ENCODE results near the gene SFSWAP. TPM values are rescaled to one million over a fixed set of nuclear protein-coding genes. Genes with fewer than 3 reads are reported as not detected.

Gene SFSWAP
- total RNA-seq, 1 experiment from 2014 or later = 76.3 TPM

DNA sequence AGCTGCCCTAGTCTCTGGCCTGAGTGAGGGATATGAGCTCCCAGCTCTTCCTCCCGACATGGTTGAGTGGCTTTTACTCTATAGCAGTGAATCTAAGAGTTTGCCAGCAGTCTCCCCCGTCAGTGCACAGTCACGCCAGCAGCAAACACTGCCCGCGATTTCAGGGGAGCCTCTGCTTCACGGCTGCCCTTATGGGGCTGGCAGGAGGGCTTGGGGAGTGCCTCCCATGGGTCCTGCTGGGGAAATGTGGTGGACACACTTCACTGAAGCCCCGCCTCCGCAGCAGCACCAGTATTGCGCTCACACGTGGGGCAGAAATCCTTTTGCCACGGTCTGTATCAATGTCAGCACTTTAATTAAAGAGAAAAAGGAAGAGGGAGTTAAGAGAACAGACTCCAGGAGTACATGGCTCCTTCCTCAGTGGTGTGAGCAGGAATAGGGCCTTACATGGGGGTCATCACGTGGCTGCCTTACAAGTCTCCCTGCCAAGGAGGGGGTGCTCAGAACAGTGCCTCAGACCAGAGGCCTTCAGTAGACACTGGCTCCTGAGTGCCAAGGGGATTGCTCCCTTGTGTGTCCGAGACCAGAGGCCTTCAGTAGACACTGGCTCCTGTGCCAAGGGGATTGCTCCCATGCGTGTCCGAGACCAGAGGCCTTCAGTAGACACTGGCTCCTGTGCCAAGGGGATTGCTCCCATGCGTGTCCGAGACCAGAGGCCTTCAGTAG, 55.7 kb downstream of the SFSWAP start:
- DNase-seq (ENCODE audit: low spot score) (no peak), ATAC-seq (no peak)
- ChIA-PET POLR2A (no interaction called here), CTCF (interaction anchor here (2.7 kb wide), 1 partner anchor 11 kb away, joined by 14 read pairs; no protein-coding TSS in a partner anchor)
- H3K27me3 Mint-ChIP-seq (ENCODE audit: low read depth) = no peaks in the 10 kb centered on the region
- no peaks in the 10 kb centered on the region for H3K9me3 Mint-ChIP-seq
- H3K36me3 Mint-ChIP-seq = peaks cover 70% of the 10 kb centered on the region
- peaks cover 9% of the 10 kb centered on the region for H3K4me1 Mint-ChIP-seq
- TF ChIP-seq ZNF138 (CRISPR knock-in tag; conservative IDR thresholded peaks at IDR 0.05) (no peak), IRF2 (CRISPR knock-in tag; IDR thresholded peaks at IDR 0.05; ENCODE audit: borderline replicate concordance, low read depth) (no peak), ZNF416 (CRISPR knock-in tag; IDR thresholded peaks at IDR 0.05) (no peak), ZNF219 (CRISPR knock-in tag; IDR thresholded peaks at IDR 0.05; ENCODE audit: borderline replicate concordance) (no peak), HMGA2 (CRISPR knock-in tag; IDR thresholded peaks at IDR 0.05) (no peak), OVOL2 (CRISPR knock-in tag; IDR thresholded peaks at IDR 0.05; ENCODE audit: borderline replicate concordance) (no peak), ZNF396 (CRISPR knock-in tag; IDR thresholded peaks at IDR 0.05; ENCODE audit: borderline replicate concordance) (no peak), NFATC4 (CRISPR knock-in tag; IDR thresholded peaks at IDR 0.05) (no peak), NR2C2 (CRISPR knock-in tag; IDR thresholded peaks at IDR 0.05) (no peak)
- TF ChIP-seq, protein P1, sequence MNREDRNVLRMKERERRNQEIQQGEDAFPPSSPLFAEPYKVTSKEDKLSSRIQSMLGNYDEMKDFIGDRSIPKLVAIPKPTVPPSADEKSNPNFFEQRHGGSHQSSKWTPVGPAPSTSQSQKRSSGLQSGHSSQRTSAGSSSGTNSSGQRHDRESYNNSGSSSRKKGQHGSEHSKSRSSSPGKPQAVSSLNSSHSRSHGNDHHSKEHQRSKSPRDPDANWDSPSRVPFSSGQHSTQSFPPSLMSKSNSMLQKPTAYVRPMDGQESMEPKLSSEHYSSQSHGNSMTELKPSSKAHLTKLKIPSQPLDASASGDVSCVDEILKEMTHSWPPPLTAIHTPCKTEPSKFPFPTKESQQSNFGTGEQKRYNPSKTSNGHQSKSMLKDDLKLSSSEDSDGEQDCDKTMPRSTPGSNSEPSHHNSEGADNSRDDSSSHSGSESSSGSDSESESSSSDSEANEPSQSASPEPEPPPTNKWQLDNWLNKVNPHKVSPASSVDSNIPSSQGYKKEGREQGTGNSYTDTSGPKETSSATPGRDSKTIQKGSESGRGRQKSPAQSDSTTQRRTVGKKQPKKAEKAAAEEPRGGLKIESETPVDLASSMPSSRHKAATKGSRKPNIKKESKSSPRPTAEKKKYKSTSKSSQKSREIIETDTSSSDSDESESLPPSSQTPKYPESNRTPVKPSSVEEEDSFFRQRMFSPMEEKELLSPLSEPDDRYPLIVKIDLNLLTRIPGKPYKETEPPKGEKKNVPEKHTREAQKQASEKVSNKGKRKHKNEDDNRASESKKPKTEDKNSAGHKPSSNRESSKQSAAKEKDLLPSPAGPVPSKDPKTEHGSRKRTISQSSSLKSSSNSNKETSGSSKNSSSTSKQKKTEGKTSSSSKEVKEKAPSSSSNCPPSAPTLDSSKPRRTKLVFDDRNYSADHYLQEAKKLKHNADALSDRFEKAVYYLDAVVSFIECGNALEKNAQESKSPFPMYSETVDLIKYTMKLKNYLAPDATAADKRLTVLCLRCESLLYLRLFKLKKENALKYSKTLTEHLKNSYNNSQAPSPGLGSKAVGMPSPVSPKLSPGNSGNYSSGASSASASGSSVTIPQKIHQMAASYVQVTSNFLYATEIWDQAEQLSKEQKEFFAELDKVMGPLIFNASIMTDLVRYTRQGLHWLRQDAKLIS (CRISPR knock-in tag; IDR thresholded peaks at IDR 0.05; ENCODE audit: borderline replicate concordance) = no peak
- TF ChIP-seq, protein P2, sequence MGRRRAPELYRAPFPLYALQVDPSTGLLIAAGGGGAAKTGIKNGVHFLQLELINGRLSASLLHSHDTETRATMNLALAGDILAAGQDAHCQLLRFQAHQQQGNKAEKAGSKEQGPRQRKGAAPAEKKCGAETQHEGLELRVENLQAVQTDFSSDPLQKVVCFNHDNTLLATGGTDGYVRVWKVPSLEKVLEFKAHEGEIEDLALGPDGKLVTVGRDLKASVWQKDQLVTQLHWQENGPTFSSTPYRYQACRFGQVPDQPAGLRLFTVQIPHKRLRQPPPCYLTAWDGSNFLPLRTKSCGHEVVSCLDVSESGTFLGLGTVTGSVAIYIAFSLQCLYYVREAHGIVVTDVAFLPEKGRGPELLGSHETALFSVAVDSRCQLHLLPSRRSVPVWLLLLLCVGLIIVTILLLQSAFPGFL (CRISPR knock-in tag; IDR thresholded peaks at IDR 0.05; ENCODE audit: borderline replicate concordance) = no peak
- TF ChIP-seq, protein P3, sequence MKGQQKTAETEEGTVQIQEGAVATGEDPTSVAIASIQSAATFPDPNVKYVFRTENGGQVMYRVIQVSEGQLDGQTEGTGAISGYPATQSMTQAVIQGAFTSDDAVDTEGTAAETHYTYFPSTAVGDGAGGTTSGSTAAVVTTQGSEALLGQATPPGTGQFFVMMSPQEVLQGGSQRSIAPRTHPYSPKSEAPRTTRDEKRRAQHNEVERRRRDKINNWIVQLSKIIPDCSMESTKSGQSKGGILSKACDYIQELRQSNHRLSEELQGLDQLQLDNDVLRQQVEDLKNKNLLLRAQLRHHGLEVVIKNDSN (CRISPR knock-in tag; IDR thresholded peaks at IDR 0.05) = no peak
- TF ChIP-seq, protein P4, sequence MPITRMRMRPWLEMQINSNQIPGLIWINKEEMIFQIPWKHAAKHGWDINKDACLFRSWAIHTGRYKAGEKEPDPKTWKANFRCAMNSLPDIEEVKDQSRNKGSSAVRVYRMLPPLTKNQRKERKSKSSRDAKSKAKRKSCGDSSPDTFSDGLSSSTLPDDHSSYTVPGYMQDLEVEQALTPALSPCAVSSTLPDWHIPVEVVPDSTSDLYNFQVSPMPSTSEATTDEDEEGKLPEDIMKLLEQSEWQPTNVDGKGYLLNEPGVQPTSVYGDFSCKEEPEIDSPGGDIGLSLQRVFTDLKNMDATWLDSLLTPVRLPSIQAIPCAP (CRISPR knock-in tag; IDR thresholded peaks at IDR 0.05) = no peak
- TF ChIP-seq, protein P5, sequence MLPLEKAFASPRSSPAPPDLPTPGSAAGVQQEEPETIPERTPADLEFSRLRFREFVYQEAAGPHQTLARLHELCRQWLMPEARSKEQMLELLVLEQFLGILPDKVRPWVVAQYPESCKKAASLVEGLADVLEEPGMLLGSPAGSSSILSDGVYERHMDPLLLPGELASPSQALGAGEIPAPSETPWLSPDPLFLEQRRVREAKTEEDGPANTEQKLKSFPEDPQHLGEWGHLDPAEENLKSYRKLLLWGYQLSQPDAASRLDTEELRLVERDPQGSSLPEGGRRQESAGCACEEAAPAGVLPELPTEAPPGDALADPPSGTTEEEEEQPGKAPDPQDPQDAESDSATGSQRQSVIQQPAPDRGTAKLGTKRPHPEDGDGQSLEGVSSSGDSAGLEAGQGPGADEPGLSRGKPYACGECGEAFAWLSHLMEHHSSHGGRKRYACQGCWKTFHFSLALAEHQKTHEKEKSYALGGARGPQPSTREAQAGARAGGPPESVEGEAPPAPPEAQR (CRISPR knock-in tag; IDR thresholded peaks at IDR 0.05) = no peak
- H3K4me3 Mint-ChIP-seq = no peak overlapping the region
- no peak overlapping the region; the same call in 1 of the 2 replicates for H3K27ac Mint-ChIP-seq

DNA sequence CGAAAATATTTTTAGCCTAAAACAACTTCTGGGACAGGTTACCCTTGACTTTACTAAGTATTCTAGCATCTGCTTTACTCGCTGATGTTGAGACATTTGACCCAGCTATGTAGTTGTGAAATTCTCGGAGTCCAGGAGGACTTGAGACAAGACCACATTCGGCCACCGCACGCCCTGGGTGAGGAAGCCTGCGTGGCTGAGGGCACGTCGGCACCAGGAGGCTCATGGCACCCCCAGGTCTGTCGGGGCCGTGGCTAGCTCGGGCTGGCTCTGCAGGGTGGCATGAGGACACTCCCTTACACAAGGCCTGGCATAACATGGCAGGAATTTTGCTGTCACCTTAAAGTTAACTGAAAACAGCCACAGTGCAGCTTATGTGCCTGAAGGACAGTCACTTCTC, 59.2 kb downstream of the SFSWAP start:
- ChIA-PET POLR2A (no interaction called here), CTCF (no interaction called here)
- Mint-ChIP-seq H3K27me3 (ENCODE audit: low read depth) (no peaks in the 10 kb centered on the region), H3K36me3 (peaks cover 53% of the 10 kb centered on the region), H3K27ac (no peak overlapping the region; the same call in 1 of the 2 replicates), H3K4me1 (peaks cover 43% of the 10 kb centered on the region), H3K4me3 (no peak overlapping the region), H3K9me3 (no peaks in the 10 kb centered on the region)
- DNase-seq (ENCODE audit: low spot score) = no peak
- ATAC-seq = no peak
- TF ChIP-seq ZNF317 (CRISPR knock-in tag; IDR thresholded peaks at IDR 0.05; ENCODE audit: borderline replicate concordance, low read depth) (no peak), SP1 (CRISPR knock-in tag; conservative IDR thresholded peaks at IDR 0.05) (no peak), RORB (CRISPR knock-in tag; IDR thresholded peaks at IDR 0.05) (no peak)
- TF ChIP-seq, protein P6, sequence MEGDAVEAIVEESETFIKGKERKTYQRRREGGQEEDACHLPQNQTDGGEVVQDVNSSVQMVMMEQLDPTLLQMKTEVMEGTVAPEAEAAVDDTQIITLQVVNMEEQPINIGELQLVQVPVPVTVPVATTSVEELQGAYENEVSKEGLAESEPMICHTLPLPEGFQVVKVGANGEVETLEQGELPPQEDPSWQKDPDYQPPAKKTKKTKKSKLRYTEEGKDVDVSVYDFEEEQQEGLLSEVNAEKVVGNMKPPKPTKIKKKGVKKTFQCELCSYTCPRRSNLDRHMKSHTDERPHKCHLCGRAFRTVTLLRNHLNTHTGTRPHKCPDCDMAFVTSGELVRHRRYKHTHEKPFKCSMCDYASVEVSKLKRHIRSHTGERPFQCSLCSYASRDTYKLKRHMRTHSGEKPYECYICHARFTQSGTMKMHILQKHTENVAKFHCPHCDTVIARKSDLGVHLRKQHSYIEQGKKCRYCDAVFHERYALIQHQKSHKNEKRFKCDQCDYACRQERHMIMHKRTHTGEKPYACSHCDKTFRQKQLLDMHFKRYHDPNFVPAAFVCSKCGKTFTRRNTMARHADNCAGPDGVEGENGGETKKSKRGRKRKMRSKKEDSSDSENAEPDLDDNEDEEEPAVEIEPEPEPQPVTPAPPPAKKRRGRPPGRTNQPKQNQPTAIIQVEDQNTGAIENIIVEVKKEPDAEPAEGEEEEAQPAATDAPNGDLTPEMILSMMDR (IDR thresholded peaks at IDR 0.05) = no peak
- TF ChIP-seq, protein P7, sequence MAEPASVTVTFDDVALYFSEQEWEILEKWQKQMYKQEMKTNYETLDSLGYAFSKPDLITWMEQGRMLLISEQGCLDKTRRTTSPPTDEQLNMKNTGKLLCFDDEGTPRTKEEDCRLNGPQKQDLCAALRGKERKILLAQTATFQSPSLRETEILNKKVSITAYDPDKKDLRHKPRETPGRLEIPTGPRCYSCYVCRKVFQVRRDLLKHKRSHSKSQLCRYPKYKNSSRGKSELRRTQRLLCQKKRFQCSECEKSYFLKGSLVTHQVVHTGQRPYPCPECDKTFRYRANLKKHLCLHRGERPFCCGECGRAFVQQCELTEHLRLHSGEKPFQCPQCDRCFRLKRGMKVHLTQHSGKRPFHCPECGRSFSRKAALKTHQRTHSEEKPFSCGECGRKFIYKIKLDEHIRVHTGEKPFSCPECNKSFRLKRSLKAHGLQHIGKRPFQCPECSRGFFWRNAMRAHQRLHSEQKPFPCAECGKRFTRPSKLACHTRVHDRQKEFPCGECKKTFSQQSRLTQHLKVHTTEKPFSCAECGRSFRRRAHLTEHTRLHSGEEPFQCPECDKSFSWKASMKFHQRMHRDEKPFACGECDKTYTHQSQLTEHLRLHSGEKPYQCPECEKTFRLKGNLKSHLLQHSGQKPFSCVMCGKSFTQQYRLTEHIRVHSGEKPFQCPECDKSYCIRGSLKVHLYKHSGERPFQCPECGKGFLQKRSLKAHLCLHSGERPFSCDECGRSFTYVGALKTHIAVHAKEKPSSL (CRISPR knock-in tag; conservative IDR thresholded peaks at IDR 0.05) = no peak
- TF ChIP-seq, protein P8, sequence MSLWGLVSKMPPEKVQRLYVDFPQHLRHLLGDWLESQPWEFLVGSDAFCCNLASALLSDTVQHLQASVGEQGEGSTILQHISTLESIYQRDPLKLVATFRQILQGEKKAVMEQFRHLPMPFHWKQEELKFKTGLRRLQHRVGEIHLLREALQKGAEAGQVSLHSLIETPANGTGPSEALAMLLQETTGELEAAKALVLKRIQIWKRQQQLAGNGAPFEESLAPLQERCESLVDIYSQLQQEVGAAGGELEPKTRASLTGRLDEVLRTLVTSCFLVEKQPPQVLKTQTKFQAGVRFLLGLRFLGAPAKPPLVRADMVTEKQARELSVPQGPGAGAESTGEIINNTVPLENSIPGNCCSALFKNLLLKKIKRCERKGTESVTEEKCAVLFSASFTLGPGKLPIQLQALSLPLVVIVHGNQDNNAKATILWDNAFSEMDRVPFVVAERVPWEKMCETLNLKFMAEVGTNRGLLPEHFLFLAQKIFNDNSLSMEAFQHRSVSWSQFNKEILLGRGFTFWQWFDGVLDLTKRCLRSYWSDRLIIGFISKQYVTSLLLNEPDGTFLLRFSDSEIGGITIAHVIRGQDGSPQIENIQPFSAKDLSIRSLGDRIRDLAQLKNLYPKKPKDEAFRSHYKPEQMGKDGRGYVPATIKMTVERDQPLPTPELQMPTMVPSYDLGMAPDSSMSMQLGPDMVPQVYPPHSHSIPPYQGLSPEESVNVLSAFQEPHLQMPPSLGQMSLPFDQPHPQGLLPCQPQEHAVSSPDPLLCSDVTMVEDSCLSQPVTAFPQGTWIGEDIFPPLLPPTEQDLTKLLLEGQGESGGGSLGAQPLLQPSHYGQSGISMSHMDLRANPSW (CRISPR knock-in tag; conservative IDR thresholded peaks at IDR 0.05; ENCODE audit: low read depth) = no peak
